Measurements from ENCODE around the gene AMIGO3. TPM values are rescaled to one million over a fixed set of nuclear protein-coding genes. Genes with fewer than 3 reads are reported as not detected.
"Not testable (repeated sequence)": the region's sequence is repeated elsewhere in the genome, so short reads cannot be mapped to it uniquely, and the experiment has no call there.

AMIGO3 gene
- 3.8 TPM for total RNA-seq

DNA sequence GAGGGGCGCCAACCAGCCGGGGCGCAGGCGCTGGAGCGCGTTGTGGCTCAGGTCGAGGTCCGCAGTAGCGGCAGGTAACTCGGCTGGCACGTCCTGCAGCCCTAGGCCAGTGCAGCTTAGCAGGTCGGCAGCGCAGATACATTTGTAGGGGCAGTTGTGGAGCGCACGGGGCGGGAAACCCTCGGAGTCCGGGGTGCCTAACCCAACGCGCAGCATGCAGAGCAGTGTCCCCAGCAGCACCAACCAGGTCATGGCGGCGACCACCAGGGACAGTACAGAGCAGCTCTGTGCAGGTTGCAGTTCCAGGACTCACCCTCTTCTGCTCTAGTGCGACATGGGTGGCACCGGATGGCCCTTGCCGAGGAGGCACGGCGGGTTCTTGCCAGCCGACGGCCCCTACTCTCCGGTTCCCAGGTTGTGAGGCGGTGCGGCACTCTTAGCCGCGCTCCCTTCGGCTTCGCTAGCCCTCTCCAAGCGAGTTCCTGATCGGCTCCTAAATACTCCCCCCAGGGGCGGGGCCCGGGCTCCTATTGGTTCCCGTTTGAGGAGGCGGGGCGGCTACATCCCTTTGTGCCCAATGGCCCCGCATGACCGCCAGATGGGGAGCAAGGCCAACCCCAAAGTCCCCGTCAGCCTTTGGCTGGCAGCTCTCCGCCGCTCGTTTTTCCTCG is at the start of gene AMIGO3:
TSS of gene AMIGO3 (minus strand) at position 471 of the 671 bp plus-strand sequence. CDS start at position 252, 219 bp downstream.
- H3K9me3 ChIP-seq (ENCODE audit: low read depth, low read length): no peaks in the 10 kb centered on the region
- peaks cover 27% of the 10 kb centered on the region for H3K4me1 ChIP-seq (ENCODE audit: insufficient read depth, low read length)
- H3K27me3 ChIP-seq (ENCODE audit: insufficient read depth, low read length): no peaks in the 10 kb centered on the region
- peak within 1 kb of the TSS; percentile 49 for H3K4me3 ChIP-seq (ENCODE audit: low read length)

- Histone ChIP-seq H3K9me3 (ENCODE audit: low read depth, low read length) (no peaks in the 10 kb centered on the region), H3K4me3 (ENCODE audit: low read length) (no peak overlapping the region), H3K4me1 (ENCODE audit: insufficient read depth, low read length) (no peaks in the 10 kb centered on the region)
These were observed 44.5 kb upstream of the AMIGO3 start for GRCh38 chr3:49763981-49764380.

DNA sequence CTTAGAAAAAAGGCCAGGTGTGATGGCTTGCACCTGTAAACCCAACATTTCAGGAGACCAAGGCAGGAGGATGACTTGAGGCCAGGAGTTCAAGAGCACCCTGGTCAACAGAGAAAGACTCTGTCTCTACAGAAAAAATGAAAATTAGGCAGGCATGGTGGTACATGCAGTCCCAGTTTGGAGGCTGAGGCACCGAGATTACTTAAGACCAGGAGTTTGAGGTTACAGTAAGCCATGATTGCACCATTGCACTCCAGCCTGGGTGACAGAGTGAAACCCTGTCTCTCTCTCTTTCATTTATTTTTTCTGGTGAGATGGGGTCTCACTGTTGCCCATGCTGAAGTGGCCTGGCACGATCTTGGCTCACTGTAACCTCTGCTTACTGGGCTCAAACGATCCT is 42.2 kb upstream of the AMIGO3 start:
- H3K27me3 ChIP-seq (ENCODE audit: insufficient read depth, low read length): no peaks in the 10 kb centered on the region
- no peaks in the 10 kb centered on the region for H3K4me1 ChIP-seq (ENCODE audit: insufficient read depth, low read length)
- H3K9me3 ChIP-seq (ENCODE audit: low read depth, low read length): no peaks in the 10 kb centered on the region
- no peak overlapping the region for H3K4me3 ChIP-seq (ENCODE audit: low read length)

More at GRCh38 chr3:49763981-49764380, 44.5 kb upstream of the AMIGO3 start:
- H3K27me3 ChIP-seq (ENCODE audit: insufficient read depth, low read length): no peaks in the 10 kb centered on the region

DNA sequence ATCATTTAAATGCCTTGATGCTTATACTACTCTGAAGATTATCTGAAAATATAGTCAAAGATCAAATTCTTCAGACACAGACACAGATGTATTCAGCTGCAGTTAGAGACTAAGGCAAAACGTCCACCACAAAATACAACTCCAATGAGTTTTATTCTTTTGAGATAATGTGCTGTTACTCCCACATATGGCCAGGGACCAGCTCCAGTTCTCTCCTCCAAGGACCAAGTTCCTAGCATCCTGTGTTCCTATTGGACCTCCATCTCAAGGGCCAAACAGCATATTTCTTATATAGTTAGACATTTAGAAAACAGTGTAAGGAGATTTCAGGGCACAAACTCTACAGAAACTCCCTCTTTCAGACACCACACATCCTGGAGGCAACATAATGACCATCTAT is 39.7 kb upstream of the AMIGO3 start:
- Histone ChIP-seq H3K4me3 (ENCODE audit: low read length) (no peak overlapping the region), H3K4me1 (ENCODE audit: insufficient read depth, low read length) (no peaks in the 10 kb centered on the region), H3K27me3 (ENCODE audit: insufficient read depth, low read length) (no peaks in the 10 kb centered on the region), H3K9me3 (ENCODE audit: low read depth, low read length) (no peaks in the 10 kb centered on the region)

GRCh38 chr3:49757197-49757596 is 37.7 kb upstream of the AMIGO3 start:
- no peaks in the 10 kb centered on the region for H3K9me3 ChIP-seq (ENCODE audit: low read depth, low read length)
- H3K4me1 ChIP-seq (ENCODE audit: insufficient read depth, low read length): no peaks in the 10 kb centered on the region
- H3K27me3 ChIP-seq (ENCODE audit: insufficient read depth, low read length): no peaks in the 10 kb centered on the region
- no peak overlapping the region for H3K4me3 ChIP-seq (ENCODE audit: low read length)

DNA sequence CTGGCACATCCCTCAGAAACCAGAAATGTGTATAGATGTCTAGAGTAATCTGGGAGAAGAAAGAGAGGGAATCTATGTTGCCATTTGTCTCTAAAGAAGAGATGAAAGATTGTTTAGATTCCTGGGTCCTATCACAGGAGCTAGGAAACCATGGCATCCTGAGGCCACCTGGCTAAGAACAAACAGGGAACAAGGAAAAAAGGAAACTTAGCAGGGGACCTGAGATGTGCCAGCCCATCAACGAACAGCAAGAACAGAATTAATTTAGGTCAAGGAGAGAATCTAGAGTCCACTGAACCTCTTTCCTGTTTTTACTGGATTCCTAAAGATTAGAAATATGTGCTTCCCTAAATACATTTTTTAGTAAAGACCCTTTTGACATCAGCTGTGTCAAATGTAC is 36.6 kb upstream of the AMIGO3 start:
- Histone ChIP-seq H3K4me1 (ENCODE audit: insufficient read depth, low read length) (no peaks in the 10 kb centered on the region), H3K27me3 (ENCODE audit: insufficient read depth, low read length) (no peaks in the 10 kb centered on the region), H3K4me3 (ENCODE audit: low read length) (no peak overlapping the region), H3K9me3 (ENCODE audit: low read depth, low read length) (no peaks in the 10 kb centered on the region)

- H3K4me3 ChIP-seq (ENCODE audit: low read length): no peak overlapping the region
- no peaks in the 10 kb centered on the region for H3K4me1 ChIP-seq (ENCODE audit: insufficient read depth, low read length)
- no peaks in the 10 kb centered on the region for H3K27me3 ChIP-seq (ENCODE audit: insufficient read depth, low read length)
- no peaks in the 10 kb centered on the region for H3K9me3 ChIP-seq (ENCODE audit: low read depth, low read length)
These were observed 35.1 kb upstream of the AMIGO3 start for GRCh38 chr3:49754536-49754935.

GRCh38 chr3:49751501-49751900 is 32.0 kb upstream of the AMIGO3 start:
- Histone ChIP-seq H3K27me3 (ENCODE audit: insufficient read depth, low read length) (no peaks in the 10 kb centered on the region), H3K9me3 (ENCODE audit: low read depth, low read length) (no peaks in the 10 kb centered on the region), H3K4me1 (ENCODE audit: insufficient read depth, low read length) (no peaks in the 10 kb centered on the region), H3K4me3 (ENCODE audit: low read length) (no peak overlapping the region)

DNA sequence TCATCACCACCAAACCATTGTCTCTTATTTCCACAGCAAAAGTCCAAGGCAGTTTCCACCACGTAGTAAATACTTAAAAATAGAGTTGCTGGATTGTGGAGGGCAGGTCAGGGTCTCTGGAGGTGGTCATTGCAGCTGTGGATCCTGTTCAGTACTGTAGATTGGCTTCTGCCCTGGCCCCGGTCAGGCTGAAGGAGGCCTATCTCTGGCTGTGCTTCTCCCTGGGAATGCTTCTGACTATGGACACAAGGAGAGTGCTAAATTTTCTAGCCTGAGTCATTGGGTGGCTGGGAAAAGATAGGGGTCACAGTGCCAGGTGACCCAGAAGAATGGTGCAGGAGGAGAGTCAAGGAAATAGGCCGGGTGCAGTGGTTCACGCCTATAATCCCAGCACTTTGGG is 30.6 kb upstream of the AMIGO3 start:
- no peak overlapping the region for H3K4me3 ChIP-seq (ENCODE audit: low read length)

DNA sequence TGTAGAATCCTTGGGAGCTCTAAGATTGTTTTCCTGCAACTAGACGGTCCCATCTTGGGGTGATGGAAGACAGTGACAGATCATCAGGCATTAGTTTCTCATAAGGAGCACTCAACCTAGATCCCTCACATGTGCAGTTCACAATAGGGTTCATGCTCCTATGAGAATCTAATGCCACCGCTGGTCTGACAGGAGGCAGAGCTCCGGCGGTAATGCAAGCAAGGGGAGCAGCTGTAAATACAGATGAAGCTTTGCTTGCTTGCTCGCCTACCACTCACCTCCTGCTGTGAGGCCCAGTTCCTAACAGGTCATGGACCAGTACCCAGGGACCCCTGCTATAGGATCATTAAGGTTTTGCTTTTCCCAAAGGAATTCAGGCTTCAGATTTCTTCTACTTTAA is 29.4 kb upstream of the AMIGO3 start:
- not testable (repeated sequence) for H3K4me1 ChIP-seq (ENCODE audit: insufficient read depth, low read length); H3K4me3 ChIP-seq (ENCODE audit: low read length); H3K27me3 ChIP-seq (ENCODE audit: insufficient read depth, low read length); H3K9me3 ChIP-seq (ENCODE audit: low read depth, low read length)

More for the DNA sequence above, 30.6 kb upstream of the AMIGO3 start:
- no peaks in the 10 kb centered on the region for H3K9me3 ChIP-seq (ENCODE audit: low read depth, low read length)
- H3K27me3 ChIP-seq (ENCODE audit: insufficient read depth, low read length): no peaks in the 10 kb centered on the region
- H3K4me1 ChIP-seq (ENCODE audit: insufficient read depth, low read length): no peaks in the 10 kb centered on the region

GRCh38 chr3:49747792-49748480 is 28.5 kb upstream of the AMIGO3 start:
- no peaks in the 10 kb centered on the region for H3K9me3 ChIP-seq (ENCODE audit: low read depth, low read length)
- H3K27me3 ChIP-seq (ENCODE audit: insufficient read depth, low read length): no peaks in the 10 kb centered on the region
- H3K4me3 ChIP-seq (ENCODE audit: low read length): no peak overlapping the region

GRCh38 chr3:49745986-49746385 is 26.5 kb upstream of the AMIGO3 start:
- Histone ChIP-seq H3K4me3 (ENCODE audit: low read length) (no peak overlapping the region), H3K9me3 (ENCODE audit: low read depth, low read length) (no peaks in the 10 kb centered on the region), H3K27me3 (ENCODE audit: insufficient read depth, low read length) (no peaks in the 10 kb centered on the region), H3K4me1 (ENCODE audit: insufficient read depth, low read length) (no peaks in the 10 kb centered on the region)

More at GRCh38 chr3:49747792-49748480, 28.5 kb upstream of the AMIGO3 start:
- H3K4me1 ChIP-seq (ENCODE audit: insufficient read depth, low read length): no peaks in the 10 kb centered on the region

DNA sequence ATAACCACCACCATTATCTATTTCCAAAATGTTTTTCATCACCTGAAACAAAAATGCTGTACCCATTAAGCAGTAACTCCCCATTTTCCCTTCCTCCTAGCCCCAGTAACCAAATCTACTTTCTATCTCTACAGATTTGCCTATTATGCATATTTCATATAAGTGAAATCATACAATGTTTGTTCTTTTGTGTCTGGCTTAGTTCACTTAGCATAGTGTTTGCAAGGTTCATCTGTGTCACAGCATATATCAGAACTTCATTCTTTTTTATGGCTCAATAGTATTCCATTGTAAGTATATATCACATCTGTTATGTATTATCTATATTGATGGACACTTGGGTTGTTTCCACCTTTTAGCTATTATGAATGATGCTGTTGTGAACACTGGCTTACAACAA is 20.9 kb upstream of the AMIGO3 start:
- no peaks in the 10 kb centered on the region for H3K9me3 ChIP-seq (ENCODE audit: low read depth, low read length)

GRCh38 chr3:49738067-49738713 is 18.7 kb upstream of the AMIGO3 start:
- H3K27me3 ChIP-seq (ENCODE audit: insufficient read depth, low read length): no peaks in the 10 kb centered on the region

More for the DNA sequence above, 20.9 kb upstream of the AMIGO3 start:
- Histone ChIP-seq H3K27me3 (ENCODE audit: insufficient read depth, low read length) (no peaks in the 10 kb centered on the region), H3K4me3 (ENCODE audit: low read length) (no peak overlapping the region), H3K4me1 (ENCODE audit: insufficient read depth, low read length) (no peaks in the 10 kb centered on the region)

GRCh38 chr3:49734752-49735151 is 15.3 kb upstream of the AMIGO3 start:
- no peaks in the 10 kb centered on the region for H3K27me3 ChIP-seq (ENCODE audit: insufficient read depth, low read length)
- no peaks in the 10 kb centered on the region for H3K9me3 ChIP-seq (ENCODE audit: low read depth, low read length)
- H3K4me1 ChIP-seq (ENCODE audit: insufficient read depth, low read length): peaks cover 12% of the 10 kb centered on the region
- no peak overlapping the region for H3K4me3 ChIP-seq (ENCODE audit: low read length)

More at GRCh38 chr3:49738067-49738713, 18.7 kb upstream of the AMIGO3 start:
- H3K4me1 ChIP-seq (ENCODE audit: insufficient read depth, low read length): peaks cover 12% of the 10 kb centered on the region
- H3K4me3 ChIP-seq (ENCODE audit: low read length): no peak overlapping the region
- H3K9me3 ChIP-seq (ENCODE audit: low read depth, low read length): no peaks in the 10 kb centered on the region
